BLaER1 (cell line): ENCODE results near the gene FAM89A.
"Not testable (repeated sequence)": the region's sequence is repeated elsewhere in the genome, so short reads cannot be mapped to it uniquely, and the experiment has no call there.

Experiments
- H3K27ac ChIP-seq: shearing (Covaris generic); formaldehyde crosslinking; 2 replicates; pipeline ENCODE4 v1.8.1; 2022
- H3K27me3 ChIP-seq: shearing (Covaris generic); formaldehyde crosslinking; 2 replicates; pipeline ENCODE4 v1.8.1; 2022
- H3K36me3 ChIP-seq: shearing (Covaris generic); formaldehyde crosslinking; 2 replicates; pipeline ENCODE4 v1.8.1; 2022
- H3K4me1 ChIP-seq: shearing (Covaris generic); formaldehyde crosslinking; 2 replicates; pipeline ENCODE4 v1.8.1; 2022
- H3K4me2 ChIP-seq: shearing (Covaris generic); formaldehyde crosslinking; 2 replicates; pipeline ENCODE4 v1.8.1; 2022
- H3K4me3 ChIP-seq: shearing (Covaris generic); formaldehyde crosslinking; 2 replicates; pipeline ENCODE4 v1.8.1; 2022
- H3K9ac ChIP-seq: shearing (Covaris generic); formaldehyde crosslinking; 2 replicates; pipeline ENCODE4 v1.8.1; 2022
- H3K9me3 ChIP-seq: shearing (Covaris generic); formaldehyde crosslinking; 2 replicates; pipeline ENCODE4 v1.8.1; 2022
- H4K20me1 ChIP-seq: shearing (Covaris generic); formaldehyde crosslinking; 2 replicates; pipeline ENCODE4 v1.8.1; 2022
- Cebpa-rat ChIP-seq: shearing (Covaris generic); IDR thresholded peaks from 2 replicates; pipeline ENCODE4 v1.8.1; 2022

The FAM89A gene

DNA sequence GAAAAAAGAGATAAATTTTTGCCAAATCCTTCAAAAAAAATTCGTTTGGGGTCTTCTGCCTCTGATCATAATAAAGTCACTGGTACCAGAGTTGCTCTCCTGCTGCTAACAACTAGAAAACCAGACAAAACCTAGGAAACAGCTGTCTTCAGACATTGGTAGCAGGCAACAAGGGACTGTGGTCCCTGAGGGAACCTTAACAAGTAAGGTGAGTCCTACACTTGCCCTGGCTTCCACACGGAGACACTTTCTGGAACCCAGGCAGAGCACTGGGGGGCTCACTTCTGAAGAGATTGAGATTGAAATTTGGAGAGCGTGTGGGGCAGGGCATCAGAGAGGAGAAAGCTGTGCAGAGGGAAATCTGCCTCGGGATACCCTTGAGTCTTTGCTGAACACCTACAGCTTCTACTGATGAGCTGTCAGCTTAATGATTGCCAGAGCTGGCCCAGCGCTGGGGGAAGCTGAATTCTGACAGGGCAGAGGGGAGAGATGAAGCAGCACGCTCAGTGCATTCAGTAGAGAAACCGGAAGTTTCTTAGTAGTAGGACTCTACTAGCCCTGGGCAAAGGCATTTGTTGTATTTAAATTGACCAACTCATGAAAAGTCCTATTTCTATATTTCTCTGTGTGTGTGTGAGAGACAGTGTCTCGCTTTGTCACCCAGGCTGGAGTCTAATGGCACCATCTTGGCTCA is 18.5 kb upstream of the FAM89A start:
- Histone ChIP-seq H3K4me1 (peaks cover 10% of the 10 kb centered on the region), H3K9me3 (peaks cover 9% of the 10 kb centered on the region; the same call in 1 of the 2 replicates), H4K20me1 (no peaks in the 10 kb centered on the region), H3K27me3 (no peaks in the 10 kb centered on the region), H3K4me2 (no peak overlapping the region), H3K36me3 (no peaks in the 10 kb centered on the region), H3K4me3 (no peak overlapping the region), H3K27ac (no peak overlapping the region), H3K9ac (no peak overlapping the region)
- TF ChIP-seq Cebpa-rat, result no peak

DNA sequence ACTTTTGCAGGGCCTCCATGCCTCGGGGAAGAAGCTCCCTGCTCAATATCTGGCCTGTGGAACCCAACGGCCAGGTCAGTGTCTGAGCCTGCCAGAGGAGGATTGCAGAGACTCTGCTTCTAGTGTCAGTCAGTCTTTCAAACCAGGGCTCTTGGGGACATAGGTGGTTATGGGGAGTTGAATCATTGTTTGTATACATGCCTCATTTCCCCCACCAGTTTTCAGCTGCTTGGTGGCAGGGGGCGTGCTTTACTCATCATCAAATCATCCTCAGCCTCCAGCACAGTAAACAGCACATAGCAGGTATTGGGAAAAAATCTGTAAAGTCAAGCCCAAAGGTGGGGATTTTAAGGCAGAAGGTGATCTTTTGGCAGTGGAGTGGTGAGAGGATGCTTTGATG is 17.4 kb upstream of the FAM89A start:
- no peak overlapping the region for H3K27ac ChIP-seq
- H3K9me3 ChIP-seq, result peaks cover 9% of the 10 kb centered on the region; the same call in 1 of the 2 replicates
- H3K4me3 ChIP-seq, result no peak overlapping the region
- H3K27me3 ChIP-seq, result no peaks in the 10 kb centered on the region
- no peak for TF ChIP-seq Cebpa-rat
- H4K20me1 ChIP-seq, result no peaks in the 10 kb centered on the region
- H3K9ac ChIP-seq, result no peak overlapping the region
- H3K4me1 ChIP-seq, result peaks cover 14% of the 10 kb centered on the region
- H3K36me3 ChIP-seq, result no peaks in the 10 kb centered on the region
- no peak overlapping the region for H3K4me2 ChIP-seq

GRCh38 chr1:231055271-231055670 is 15.2 kb upstream of the FAM89A start:
- TF ChIP-seq Cebpa-rat, result no peak
- Histone ChIP-seq H3K9ac (no peak overlapping the region), H3K27ac (no peak overlapping the region), H3K36me3 (no peaks in the 10 kb centered on the region), H3K4me3 (no peak overlapping the region), H4K20me1 (no peaks in the 10 kb centered on the region), H3K27me3 (no peaks in the 10 kb centered on the region), H3K9me3 (peaks cover 9% of the 10 kb centered on the region; the same call in 1 of the 2 replicates), H3K4me2 (no peak overlapping the region), H3K4me1 (peaks cover 14% of the 10 kb centered on the region)

GRCh38 chr1:231053493-231054162 is 13.6 kb upstream of the FAM89A start:
- Histone ChIP-seq H3K9me3 (peaks cover 9% of the 10 kb centered on the region; the same call in 1 of the 2 replicates), H3K4me2 (peak overlapping the region; percentile 47), H4K20me1 (no peaks in the 10 kb centered on the region), H3K27me3 (no peaks in the 10 kb centered on the region), H3K4me1 (peaks cover 14% of the 10 kb centered on the region), H3K4me3 (no peak overlapping the region), H3K9ac (no peak overlapping the region), H3K36me3 (no peaks in the 10 kb centered on the region), H3K27ac (no peak overlapping the region)
- TF ChIP-seq Cebpa-rat, result no peak

GRCh38 chr1:231052777-231053176 is 12.7 kb upstream of the FAM89A start:
- Histone ChIP-seq H3K4me1 (peaks cover 14% of the 10 kb centered on the region), H3K9ac (no peak overlapping the region), H4K20me1 (no peaks in the 10 kb centered on the region), H3K4me3 (no peak overlapping the region), H3K9me3 (peaks cover 9% of the 10 kb centered on the region; the same call in 1 of the 2 replicates), H3K27me3 (no peaks in the 10 kb centered on the region), H3K36me3 (no peaks in the 10 kb centered on the region), H3K27ac (no peak overlapping the region), H3K4me2 (no peak overlapping the region; the same call in 1 of the 2 replicates)
- TF ChIP-seq Cebpa-rat, result no peak

DNA sequence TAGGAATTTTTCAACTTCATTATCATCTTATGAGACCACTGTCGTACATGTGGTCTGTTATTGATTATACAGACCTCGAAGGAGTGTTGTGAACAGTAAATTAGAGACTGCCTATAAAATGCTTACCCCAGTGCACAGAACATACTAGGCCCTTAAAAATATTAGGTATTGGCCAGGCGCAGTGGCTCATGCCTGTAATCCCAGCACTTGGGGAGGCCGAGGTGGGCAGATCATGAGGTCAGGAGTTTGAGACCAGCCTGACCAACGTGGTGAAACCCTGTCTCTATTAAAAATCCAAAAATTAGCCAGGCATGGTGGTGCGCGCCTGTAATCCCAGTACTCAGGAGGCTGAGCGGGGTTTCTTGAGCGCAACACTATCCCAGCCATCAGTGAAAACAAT is 10.9 kb upstream of the FAM89A start:
- H3K9me3 ChIP-seq, H3K27ac ChIP-seq, H3K36me3 ChIP-seq, H4K20me1 ChIP-seq, H3K4me2 ChIP-seq, H3K9ac ChIP-seq, H3K27me3 ChIP-seq, H3K4me3 ChIP-seq: not testable (repeated sequence)
- H3K4me1 ChIP-seq, result peaks cover 14% of the 10 kb centered on the region

GRCh38 chr1:231050395-231050794 is 10.3 kb upstream of the FAM89A start:
- H3K9ac ChIP-seq, result no peak overlapping the region
- peaks cover 6% of the 10 kb centered on the region; the same call in 1 of the 2 replicates for H3K9me3 ChIP-seq
- TF ChIP-seq Cebpa-rat, result no peak
- no peaks in the 10 kb centered on the region for H3K27me3 ChIP-seq
- H3K4me1 ChIP-seq, result peaks cover 14% of the 10 kb centered on the region
- no peak overlapping the region for H3K27ac ChIP-seq
- H4K20me1 ChIP-seq, result no peaks in the 10 kb centered on the region
- no peak overlapping the region for H3K4me2 ChIP-seq
- no peaks in the 10 kb centered on the region for H3K36me3 ChIP-seq
- H3K4me3 ChIP-seq, result no peak overlapping the region

DNA sequence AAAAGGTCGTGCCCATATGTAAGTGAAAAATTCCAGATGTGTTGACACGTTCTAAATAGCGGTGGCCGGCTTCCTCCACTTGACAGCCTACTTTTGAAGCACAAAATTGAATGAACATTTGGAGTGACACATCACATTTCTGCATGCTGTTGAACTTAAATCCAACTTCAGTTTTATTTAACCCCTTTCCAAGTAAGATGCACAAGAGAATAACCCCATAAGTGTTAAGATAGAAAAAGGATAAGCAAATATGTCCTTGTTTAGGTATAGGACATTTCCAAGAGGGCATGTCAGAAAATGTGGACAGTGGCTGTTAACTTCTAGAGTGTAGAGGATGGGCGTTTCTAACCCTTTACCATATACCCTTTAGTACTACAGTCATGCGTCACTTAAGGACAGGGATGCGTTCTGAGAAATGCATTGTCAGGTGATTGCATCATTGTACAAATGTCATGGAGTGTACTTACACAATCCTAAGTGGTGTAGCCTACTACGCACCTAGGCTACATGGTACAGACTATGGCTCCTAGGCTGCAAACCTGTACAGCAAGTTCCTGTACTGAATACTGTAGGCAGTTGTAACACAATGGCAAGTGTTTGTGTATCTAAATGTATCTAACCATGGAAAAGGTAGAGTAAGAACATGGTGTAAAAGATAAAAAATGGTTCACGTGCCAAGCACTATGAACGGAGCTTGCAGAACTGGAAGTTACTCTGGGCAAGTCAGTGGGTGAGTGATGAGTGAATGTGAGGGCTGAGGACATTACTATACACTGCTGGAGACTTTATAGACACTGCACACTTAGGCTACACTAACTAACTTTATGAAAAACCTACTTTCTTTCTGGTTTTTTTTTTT is 9.3 kb upstream of the FAM89A start:
- Histone ChIP-seq H3K9ac (no peak overlapping the region), H4K20me1 (no peaks in the 10 kb centered on the region), H3K4me3 (no peak overlapping the region), H3K9me3 (peaks cover 8% of the 10 kb centered on the region), H3K27me3 (no peaks in the 10 kb centered on the region), H3K36me3 (no peaks in the 10 kb centered on the region), H3K4me2 (no peak overlapping the region), H3K27ac (no peak overlapping the region), H3K4me1 (peaks cover 14% of the 10 kb centered on the region)
- no peak for TF ChIP-seq Cebpa-rat

DNA sequence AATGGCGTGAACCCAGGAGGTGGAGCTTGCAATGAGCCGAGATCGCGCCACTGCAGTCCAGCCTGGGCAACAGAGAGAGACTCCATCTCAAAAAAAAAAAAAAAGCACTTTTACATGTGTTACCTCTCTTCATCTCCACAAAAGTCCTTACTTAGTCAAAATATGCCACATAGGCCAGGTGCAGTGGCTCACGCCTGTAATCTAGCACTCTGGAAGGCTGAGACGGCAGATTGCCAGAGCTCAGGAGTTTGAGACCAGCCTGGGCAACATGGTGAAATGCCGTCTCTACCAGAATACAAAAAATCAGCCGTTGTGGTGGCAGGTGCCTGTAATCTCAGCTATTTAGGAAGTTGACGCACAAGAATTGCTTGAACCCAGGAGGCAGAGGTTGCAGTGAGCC is 8.4 kb upstream of the FAM89A start:
- not testable (repeated sequence) for H3K4me1 ChIP-seq, H4K20me1 ChIP-seq, H3K4me3 ChIP-seq, H3K9me3 ChIP-seq, H3K9ac ChIP-seq, H3K36me3 ChIP-seq, H3K27ac ChIP-seq, H3K4me2 ChIP-seq, H3K27me3 ChIP-seq

DNA sequence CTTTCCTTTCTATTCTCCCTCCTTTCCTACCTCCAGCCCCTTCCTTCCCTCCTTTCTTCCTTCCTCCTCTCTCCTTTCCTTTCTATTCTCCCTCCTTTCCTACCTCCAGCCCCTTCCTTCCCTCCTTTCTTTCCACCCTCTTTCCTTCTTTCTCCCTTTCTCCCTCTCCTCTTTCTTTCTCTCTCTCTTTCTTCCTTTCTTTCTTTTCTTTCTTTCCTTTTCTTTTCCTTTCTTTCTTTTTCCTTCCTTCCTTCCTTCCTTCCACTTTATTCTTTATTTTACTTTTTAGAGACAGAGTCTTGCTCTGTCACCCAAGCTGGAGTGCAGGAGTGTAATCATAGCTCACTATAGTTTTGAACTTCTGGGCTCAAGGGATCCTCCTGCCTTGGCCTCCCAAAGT is 7.5 kb upstream of the FAM89A start:
- H3K4me1 ChIP-seq, H3K36me3 ChIP-seq, H4K20me1 ChIP-seq, H3K9me3 ChIP-seq, H3K27ac ChIP-seq, H3K27me3 ChIP-seq, H3K4me3 ChIP-seq, H3K4me2 ChIP-seq, H3K9ac ChIP-seq: not testable (repeated sequence)
